Right lobe of liver (tissue), 6 donors: ENCODE measurements around the gene RPRD1B. TPM values are rescaled to one million over a fixed set of nuclear protein-coding genes. Genes with fewer than 3 reads are reported as not detected.

Experiments
- ATAC-seq, 4 donors: fragments of 200-7000 bp; cut with Tn5 transposase; one replicate each; pipeline ENCODE4 v1.9.1; 2020; ENCODE audit warnings: mild to moderate bottlenecking in 4 of 4, moderate library complexity in 4 of 4
- DNase-seq, 3 donors: peaks; one replicate each; pipeline ENCODE4 v3.0.0-alpha.2; 2020
- H3K27ac ChIP-seq, 3 donors: fragments of 200-600 bp; one replicate each; pipeline ENCODE4 v1.8.0; 2022
- H3K27me3 ChIP-seq, 2 donors: fragments of 200-600 bp; one replicate each; pipeline ENCODE4 v1.8.0; 2022
- H3K36me3 ChIP-seq, 4 donors: fragments of 200-600 bp; sonication (generic) in 1 of 4; one replicate each; pipeline versions ENCODE4 v1.5.1 to v1.8.0; 2017 to 2022; ENCODE audit warnings: control low read depth in 1 of 4
- H3K4me1 ChIP-seq, 4 donors: fragments of 200-600 bp; sonication (generic) in 1 of 4; one replicate each; pipeline versions ENCODE4 v1.5.1 to v1.8.0; 2017 to 2022; ENCODE audit warnings: control low read depth in 1 of 4
- H3K4me3 ChIP-seq, 3 donors: fragments of 200-600 bp; one replicate each; pipeline ENCODE4 v1.8.0; 2022
- H3K9me3 ChIP-seq, 4 donors: fragments of 200-600 bp; sonication (generic) in 1 of 4; one replicate each; pipeline versions ENCODE4 v1.5.1 to v1.8.0; 2017 to 2022; ENCODE audit warnings: control low read depth in 1 of 4
- CTCF ChIP-seq, 4 donors: fragments of 200-600 bp in 3 of 4; fragments of 450-650 bp in 1 of 4; IDR thresholded peaks; one replicate each; pipeline versions ENCODE4 v1.5.1 to v1.8.0; 2016 to 2022; ENCODE audit warnings: antibody characterized with exemption in 4 of 4, mild to moderate bottlenecking in 2 of 4
- POLR2A ChIP-seq: fragments of 450-650 bp; IDR thresholded peaks from one replicate; pipeline ENCODE4 v1.6.1; 2017; ENCODE audit warnings: antibody characterized with exemption, mild to moderate bottlenecking
- WGBS: methylation state at CpG from one replicate; pipeline ENCODE4 v1.1.6; 2018; ENCODE audit warnings: low coverage, low lambda C conversion rate; ENCODE audit not compliant: insufficient coverage; ENCODE audit errors: missing lambda C conversion rate; 5-methylcytosine and 5-hydroxymethylcytosine counted together
- intact Hi-C, 2 donors: fragments of 100-400 bp; cut with DNase I; formaldehyde crosslinking; loops; one replicate each; pipeline versions ENCODE4 v1.11.2 to v1.14.1; 2022
- total RNA-seq, 6 experiments: library from RNA; depleted of rRNA in 2 of 6; stranded (reverse); fragments of >200 nt in 2 of 6; fragmentation: NEBNext Ultra II Directional in 3 of 6; extraction: Animal tissue kit (Norgen Biotek cat#: 25700) in 3 of 6; gene quantifications; one replicate each; pipeline versions ENCODE4 v1.1.0 to v1.2.4, GENCODE V29; 2016 to 2023
- donor health status: DM: no; HTN: yes; CAD: no.
- donor health status: DM: no; HTN: no; CAD: no.
- donor health status: DM: no; HTN: no; CAD: no.
- donor health status: DM: no; HTN: yes; CAD: no.
- donor health status: DM: no; HTN: yes; CAD: no.

Gene RPRD1B
- total RNA-seq, 6 experiments from 2014 or later = 25.0 to 153 (median 37.9) TPM

GRCh38 chr20:38129248-38129865, 95.8 kb downstream of the RPRD1B start:
- peak in 1 of 3 donors; percentile 32 for DNase-seq
- intact Hi-C loops = no loop called here

GRCh38 chr20:38129893-38130609, 96.5 kb downstream of the RPRD1B start:
- Histone ChIP-seq H3K27me3 (no peaks in the 10 kb centered on the region), H3K27ac (no peak overlapping the region), H3K9me3 (no peaks in the 10 kb centered on the region), H3K4me3 (no peak overlapping the region), H3K4me1 (peaks cover 0 to 23% (median 7%) of the 10 kb centered on the region in 4 donors), H3K36me3 (peaks cover 0 to 41% (median 20%) of the 10 kb centered on the region in 4 donors)
- DNase-seq = peak in 1 of 3 donors; percentile 41
- intact Hi-C loops = no loop called here
- no peak for ATAC-seq
- 90% methylated on average over 2 of the region's 15 CpGs for WGBS
- TF ChIP-seq CTCF (IDR thresholded peaks at IDR 0.05) (no peak), POLR2A (peak; percentile 1)

More at GRCh38 chr20:38129248-38129865, 95.8 kb downstream of the RPRD1B start:
- H3K27ac ChIP-seq = no peak overlapping the region
- no peaks in the 10 kb centered on the region for H3K27me3 ChIP-seq
- no peaks in the 10 kb centered on the region for H3K9me3 ChIP-seq
- ATAC-seq = no peak
- TF ChIP-seq POLR2A (peak; percentile 9), CTCF (IDR thresholded peaks at IDR 0.05) (no peak)
- H3K36me3 ChIP-seq = peaks cover 0 to 37% (median 20%) of the 10 kb centered on the region in 4 donors
- no CpG with 5 or more reads among the region's 6 CpGs for WGBS
- peaks cover 0 to 24% (median 7%) of the 10 kb centered on the region in 4 donors for H3K4me1 ChIP-seq
- H3K4me3 ChIP-seq = no peak overlapping the region

GRCh38 chr20:38130687-38131587, 97.4 kb downstream of the RPRD1B start:
- intact Hi-C loops = no loop called here
- peak in 2 of 3 donors; percentile 16 to 45 for DNase-seq
- Histone ChIP-seq H3K9me3 (no peaks in the 10 kb centered on the region), H3K27me3 (no peaks in the 10 kb centered on the region), H3K4me3 (no peak overlapping the region), H3K4me1 (peaks cover 0 to 14% (median 5%) of the 10 kb centered on the region in 4 donors), H3K27ac (no peak overlapping the region), H3K36me3 (peaks cover 0 to 42% (median 23%) of the 10 kb centered on the region in 4 donors)
- no peak for ATAC-seq
- WGBS = 93% methylated on average over 4 of the region's 19 CpGs
- TF ChIP-seq CTCF (IDR thresholded peaks at IDR 0.05) = no peak
- no peak for TF ChIP-seq POLR2A

GRCh38 chr20:38131588-38132121, 98.1 kb downstream of the RPRD1B start:
- H3K36me3 ChIP-seq = peaks cover under 1 to 48% (median 28%) of the 10 kb centered on the region in 4 donors
- no peak overlapping the region for H3K27ac ChIP-seq
- intact Hi-C loops = no loop called here
- ATAC-seq (no peak), DNase-seq (peak in 1 of 3 donors; percentile 16)
- H3K9me3 ChIP-seq = no peaks in the 10 kb centered on the region
- H3K4me3 ChIP-seq = no peak overlapping the region
- WGBS = 88% methylated on average over 3 of the region's 3 CpGs
- peaks cover 0 to 7% (median 1%) of the 10 kb centered on the region in 4 donors for H3K4me1 ChIP-seq
- H3K27me3 ChIP-seq = no peaks in the 10 kb centered on the region
- TF ChIP-seq POLR2A (no peak), CTCF (IDR thresholded peaks at IDR 0.05) (no peak)
